OCI-M1 (cell line): ENCODE measurements around the gene TMEM191B.
"Not testable (repeated sequence)": the region's sequence is repeated elsewhere in the genome, so short reads cannot be mapped to it uniquely, and the experiment has no call there.

Source experiments
- DNase-seq: peaks from one replicate; lab custom pipeline; 2025; lab: John Stamatoyannopoulos, UW

TMEM191B gene

DNA sequence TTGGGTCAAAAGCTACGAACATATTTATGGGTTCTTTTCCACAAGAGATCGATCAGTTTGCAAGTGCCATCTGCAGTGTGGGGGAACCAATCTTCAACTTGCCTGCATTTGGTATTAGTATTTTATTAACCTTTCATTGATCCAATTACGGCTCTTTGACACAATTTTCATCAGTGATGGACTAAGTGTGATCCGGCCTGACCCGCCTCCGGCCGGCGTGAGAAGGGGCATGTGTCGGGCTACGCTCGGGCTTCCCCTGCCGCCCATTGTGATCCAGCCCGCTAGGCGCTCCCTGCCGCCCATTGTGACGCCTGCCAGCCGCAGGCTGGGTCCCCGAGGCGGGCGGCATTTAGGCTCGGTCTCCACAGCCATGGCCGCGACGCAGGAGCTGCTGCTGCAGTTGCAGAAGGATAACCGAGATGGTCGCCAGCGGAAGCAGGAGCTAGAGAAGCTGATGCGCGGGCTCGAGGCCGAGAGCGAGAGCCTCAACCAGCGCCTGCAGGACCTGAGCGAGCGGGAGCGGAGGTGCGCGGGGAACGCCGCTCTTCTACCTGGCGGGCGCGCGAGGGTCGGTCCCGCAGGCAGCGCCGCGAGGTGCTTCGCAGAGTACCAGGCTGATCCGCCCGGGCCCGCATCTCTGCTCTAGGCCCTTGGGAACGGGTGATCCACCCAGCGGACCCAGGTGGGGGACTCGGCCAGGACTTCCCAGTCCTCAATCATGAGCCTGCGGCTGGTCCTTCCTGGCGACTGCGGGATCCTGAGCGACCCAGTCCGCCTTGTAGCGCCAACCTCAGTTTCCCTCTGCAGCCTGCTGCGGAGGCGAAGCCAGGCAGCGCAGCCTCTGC, at the start of gene TMEM191B:
TMEM191B (plus strand) TSS at position 51 of the 845 bp plus-strand sequence; CDS start at position 230, 179 bp downstream.
- DNase-seq, result not testable (repeated sequence)

- DNase-seq, result not testable (repeated sequence)
Observed at GRCh38 chr22:18496227-18496626, 31.4 kb upstream of the TMEM191B start.

DNA sequence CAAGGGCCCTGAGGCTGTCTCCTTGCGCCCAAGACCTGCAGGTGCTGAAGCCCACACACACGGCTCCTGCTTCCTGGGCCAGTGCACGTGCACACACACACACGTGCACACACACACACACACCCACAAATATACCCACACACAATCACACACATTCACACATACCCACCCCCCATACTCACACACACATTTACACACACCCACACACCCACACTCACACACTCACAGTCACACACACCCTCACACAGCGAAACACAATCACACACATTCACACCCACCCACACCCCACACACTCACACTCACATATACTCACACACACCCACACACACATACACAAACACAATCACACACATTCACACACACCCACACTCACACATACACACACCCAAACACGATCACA, 16.3 kb upstream of the TMEM191B start:
- DNase-seq, result not testable (repeated sequence)

- not testable (repeated sequence) for DNase-seq
Observed at GRCh38 chr22:18512378-18512777, 15.2 kb upstream of the TMEM191B start.

GRCh38 chr22:18513454-18513853, 14.1 kb upstream of the TMEM191B start:
- DNase-seq, result not testable (repeated sequence)

DNA sequence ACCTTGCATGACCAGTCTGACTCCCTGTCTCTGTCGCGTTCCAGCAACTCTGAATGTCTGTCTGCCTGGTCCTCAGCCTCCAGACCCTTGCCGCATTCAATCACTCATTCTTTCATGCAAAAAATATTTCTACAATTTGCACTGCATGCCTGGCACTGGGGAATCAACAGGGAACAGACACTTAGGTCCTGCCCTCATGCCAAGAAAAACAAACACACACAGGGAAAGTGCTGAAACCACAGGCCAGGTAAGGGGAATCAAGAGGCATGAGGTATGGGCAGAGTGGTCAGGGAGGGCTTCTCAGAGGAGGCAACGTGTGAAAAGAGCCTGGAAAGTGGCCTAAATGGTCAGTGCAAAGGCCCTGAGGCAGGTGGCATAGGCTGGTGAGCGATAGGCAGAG, 9.5 kb upstream of the TMEM191B start, which contains the start of gene GGTLC3:
GGTLC3 (minus strand) TSS at position 101 of the 400 bp plus-strand sequence. CDS start 264 bp downstream, outside the sequence.
- not testable (repeated sequence) for DNase-seq

GRCh38 chr22:18522762-18523161, 4.8 kb upstream of the TMEM191B start:
- DNase-seq, result not testable (repeated sequence)

DNA sequence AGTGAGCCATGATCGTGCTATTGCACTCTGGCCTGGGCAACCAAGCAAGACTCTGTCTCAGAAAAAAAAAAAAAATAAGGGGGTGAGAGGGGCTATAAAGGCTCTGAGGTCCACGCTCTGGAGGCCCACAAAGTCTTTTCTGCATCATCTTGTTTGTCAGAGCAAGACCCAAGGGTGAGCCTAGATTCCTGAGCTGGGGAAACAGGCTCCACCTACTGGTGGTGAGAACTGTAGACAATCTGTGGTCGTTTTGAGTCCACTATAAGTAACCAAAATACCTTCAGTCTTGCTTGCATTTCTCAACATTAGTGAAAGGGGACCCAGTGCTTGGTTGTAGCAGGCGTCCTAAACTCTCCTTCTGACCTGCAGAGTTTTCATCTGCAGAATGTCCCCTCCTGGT, 4.3 kb upstream of the TMEM191B start:
- DNase-seq, result not testable (repeated sequence)

GRCh38 chr22:18528597-18529415, 1.2 kb downstream of the TMEM191B start:
- DNase-seq, result not testable (repeated sequence)

DNA sequence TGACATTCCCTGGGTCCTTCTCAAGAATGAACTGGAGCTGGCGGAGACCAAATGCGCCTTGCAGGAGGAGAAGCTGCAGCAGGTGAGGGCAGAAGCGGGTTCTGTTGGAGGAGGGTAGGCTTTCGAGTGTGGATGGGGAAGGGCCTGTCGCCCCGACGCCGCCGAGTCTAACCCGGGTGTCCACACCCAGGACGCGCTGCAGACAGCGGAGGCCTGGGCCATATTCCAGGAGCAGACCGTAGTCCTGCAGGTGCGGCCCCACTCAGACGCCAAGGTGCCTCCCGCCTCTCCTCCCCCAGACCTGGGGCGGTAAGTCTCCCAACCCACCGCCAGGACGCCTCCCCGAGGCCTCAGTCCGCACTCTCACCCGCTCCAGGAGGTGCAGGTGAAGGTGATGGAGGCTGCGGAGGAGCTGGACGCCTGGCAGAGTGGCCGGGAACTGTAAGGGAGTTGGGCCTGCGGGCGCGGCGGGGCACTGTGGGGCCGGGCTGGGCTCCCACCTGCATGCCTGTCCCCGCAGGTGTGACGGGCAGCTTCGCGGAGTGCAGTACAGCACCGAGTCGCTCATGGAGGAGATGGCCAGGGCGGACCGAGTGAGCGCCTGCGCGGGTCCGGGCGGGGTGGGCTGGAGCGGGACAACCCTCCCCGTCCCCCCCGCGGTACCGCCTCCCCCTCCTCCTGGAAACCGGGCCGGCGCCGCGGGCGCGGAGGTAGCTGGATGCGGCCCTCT, 2.0 kb downstream of the TMEM191B start:
- not testable (repeated sequence) for DNase-seq

GRCh38 chr22:18533633-18534032, 6.0 kb downstream of the TMEM191B start:
- not testable (repeated sequence) for DNase-seq

- not testable (repeated sequence) for DNase-seq
Observed at GRCh38 chr22:18534315-18534714, 6.7 kb downstream of the TMEM191B start.

DNA sequence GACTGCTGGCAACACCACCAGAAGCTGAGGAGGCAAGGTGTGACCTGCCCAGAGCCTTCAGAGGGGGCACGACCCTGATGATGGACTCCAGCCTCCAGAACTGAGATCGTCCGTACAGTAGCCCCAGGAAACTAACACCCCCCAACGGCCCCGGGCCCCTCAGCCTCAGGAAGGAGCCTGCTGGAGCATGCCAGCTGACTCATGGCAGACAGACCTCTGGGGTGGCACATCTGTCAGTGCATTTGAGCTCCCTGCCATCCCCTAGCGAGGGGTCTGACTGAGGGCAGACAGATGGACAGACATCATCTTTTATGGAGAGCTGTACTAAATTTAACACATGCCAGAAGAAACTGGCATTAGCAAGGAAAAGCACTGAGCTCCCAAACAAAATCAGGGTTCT, 12.4 kb downstream of the TMEM191B start:
- not testable (repeated sequence) for DNase-seq

DNA sequence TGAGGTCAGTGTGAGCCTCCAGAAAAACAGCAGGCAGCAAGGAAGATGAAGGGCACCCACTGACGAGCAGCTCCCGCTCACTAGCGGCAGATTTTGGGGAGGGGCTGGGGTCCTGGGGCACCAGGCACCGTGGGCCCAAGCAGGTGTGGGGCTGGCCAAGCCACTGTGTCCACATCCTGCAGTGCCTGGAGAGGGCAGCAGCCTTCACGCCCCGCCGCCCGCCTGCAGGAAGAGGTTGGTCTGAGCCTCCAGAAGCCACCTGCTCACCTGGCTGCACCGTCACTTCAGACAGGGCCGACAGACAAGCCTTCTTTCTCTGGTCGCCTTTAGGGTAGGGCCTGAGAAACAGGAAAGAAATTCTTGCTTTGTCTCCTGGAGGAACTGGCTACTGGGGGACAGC, 15.8 kb downstream of the TMEM191B start:
- not testable (repeated sequence) for DNase-seq

- not testable (repeated sequence) for DNase-seq
Observed at GRCh38 chr22:18544615-18545014, 17.0 kb downstream of the TMEM191B start.

- DNase-seq, result not testable (repeated sequence)
Observed at GRCh38 chr22:18549458-18550179, 22.0 kb downstream of the TMEM191B start.

- DNase-seq, result not testable (repeated sequence)
Observed at GRCh38 chr22:18551046-18551445, 23.4 kb downstream of the TMEM191B start.

DNA sequence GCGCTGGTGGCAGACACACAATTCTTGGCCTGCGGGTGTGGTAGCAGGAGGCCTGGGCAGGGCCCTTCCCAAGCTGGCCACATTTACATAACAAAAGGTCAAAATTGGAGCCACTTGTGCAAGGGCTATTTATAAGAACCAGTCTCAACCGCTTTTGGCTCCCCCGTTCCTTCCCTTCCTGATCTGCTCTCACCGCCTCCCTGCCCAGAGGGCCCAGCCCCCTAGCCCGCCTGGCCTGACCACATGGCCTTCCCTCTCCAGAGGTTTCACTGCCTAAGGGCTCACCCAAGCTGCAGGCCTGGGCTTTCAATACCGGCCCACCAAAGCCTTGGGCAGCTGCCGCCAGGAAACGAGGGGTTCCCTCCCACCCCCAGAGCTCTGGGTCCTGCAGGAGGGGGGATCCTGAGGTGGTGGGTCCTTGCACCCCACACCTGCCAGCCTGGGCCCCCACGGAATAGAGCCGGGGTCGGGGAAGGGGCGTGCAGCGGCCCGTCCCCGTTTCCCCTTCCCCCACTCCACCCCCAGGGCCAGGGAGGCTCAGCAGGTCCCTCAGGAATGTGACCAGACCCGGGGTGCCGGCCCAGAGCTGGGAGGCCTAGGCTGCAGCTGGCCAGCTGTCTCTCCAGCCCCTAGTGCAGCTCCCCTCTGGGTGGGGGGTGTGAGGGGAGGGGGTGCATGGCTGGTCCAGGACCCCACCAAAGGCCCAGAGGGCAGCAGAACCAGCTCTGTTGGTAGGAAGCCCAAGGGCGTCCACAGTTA, 25.4 kb downstream of the TMEM191B start:
- not testable (repeated sequence) for DNase-seq

DNA sequence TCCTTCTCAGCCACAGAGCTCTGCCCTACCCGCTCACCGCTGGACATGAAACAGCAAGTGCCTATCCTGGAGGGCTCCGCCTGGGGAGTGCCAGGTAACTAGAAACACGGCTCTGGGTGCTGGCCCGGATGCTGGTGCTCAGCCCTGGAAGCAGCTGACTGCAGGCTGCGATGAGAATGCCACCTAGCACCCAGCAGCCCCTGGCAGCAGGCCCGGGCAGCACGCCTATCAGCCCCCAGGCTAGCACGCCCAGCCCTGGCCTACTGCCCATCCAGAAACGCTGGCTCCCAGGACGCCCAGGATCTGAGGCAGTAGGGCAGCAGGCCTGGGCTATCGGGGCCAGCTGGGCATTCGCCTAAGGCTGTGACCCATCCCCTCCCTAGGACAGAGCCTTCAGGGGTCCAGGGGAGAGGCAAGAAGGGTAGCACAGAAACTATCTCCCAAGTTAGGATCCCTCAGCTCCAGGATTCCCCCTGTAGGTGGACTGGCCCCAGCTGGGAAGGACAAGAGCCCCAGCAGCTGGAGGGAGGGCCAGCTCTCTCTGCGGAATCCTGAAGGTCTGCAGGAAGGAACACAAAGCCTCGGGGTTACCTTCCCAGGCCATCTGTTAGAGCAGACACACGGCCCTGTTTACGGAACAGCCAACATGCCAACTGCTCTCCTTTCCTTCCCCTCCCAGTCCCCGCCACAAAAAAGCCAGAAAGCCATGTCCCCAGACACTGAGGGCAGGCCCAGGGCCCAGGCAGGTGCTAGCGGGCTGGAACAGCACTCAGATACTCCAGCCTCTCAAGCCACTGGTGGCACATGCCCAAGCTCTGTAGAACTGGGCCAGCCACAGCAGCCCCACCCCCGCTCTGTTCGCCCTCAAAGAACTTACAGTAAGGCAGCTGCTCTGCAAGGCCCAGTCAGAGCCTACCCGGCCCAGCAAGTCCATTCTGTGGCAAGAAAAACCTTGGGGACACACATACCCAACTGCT, 27.0 kb downstream of the TMEM191B start:
- DNase-seq, result not testable (repeated sequence)
